NOMO-1 treated with dmso at 0.1 percent for 144 hours (cell line): ENCODE data around the gene C4orf36.
"Not testable (repeated sequence)": the region's sequence is repeated elsewhere in the genome, so short reads cannot be mapped to it uniquely, and the experiment has no call there.

Experiments
- DNase-seq: peaks from one replicate; lab custom pipeline; 2025; ENCODE audit not compliant: unreplicated experiment; lab: John Stamatoyannopoulos, UW

C4orf36 gene

DNA sequence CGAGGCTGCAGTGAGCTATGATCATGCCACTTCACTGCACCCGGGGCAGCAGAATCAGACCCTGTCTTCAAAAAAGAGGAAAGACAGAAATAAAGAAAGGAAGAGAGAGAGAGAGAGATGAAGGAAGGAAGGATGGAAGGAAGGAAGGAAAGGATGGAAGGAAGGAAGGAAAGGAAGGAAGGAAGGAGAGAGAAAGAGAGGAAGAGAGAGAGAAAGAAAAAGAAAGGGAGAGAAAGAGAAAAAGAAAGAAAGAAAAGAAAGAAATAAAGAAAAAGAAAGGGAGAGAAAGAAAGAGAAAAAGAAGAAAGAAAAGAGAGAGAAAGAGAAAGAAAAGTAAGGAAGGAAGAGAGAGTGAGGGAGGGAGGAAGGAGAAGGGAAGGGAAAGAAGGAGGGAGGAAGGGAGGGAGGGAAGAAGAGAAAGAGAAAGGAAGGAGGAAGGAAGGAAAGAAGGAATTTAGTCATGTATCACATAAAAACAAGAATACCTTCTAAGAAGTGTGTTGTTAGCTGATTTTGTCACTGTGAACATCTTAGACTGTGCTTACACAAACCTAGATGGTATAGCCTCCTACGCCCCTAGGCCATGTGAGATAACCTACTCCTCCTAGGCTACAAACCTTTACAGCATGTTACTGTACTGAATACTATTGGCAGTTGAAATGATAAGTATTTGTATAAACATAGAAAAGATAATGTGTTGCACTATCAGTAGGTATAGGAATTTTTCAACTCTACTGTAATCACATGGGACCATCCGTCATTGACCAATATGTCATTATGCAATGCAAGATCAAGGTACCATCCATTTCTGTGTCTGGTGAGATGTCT lies 25.2 kb upstream of the C4orf36 start:
- DNase-seq, result no peak

DNA sequence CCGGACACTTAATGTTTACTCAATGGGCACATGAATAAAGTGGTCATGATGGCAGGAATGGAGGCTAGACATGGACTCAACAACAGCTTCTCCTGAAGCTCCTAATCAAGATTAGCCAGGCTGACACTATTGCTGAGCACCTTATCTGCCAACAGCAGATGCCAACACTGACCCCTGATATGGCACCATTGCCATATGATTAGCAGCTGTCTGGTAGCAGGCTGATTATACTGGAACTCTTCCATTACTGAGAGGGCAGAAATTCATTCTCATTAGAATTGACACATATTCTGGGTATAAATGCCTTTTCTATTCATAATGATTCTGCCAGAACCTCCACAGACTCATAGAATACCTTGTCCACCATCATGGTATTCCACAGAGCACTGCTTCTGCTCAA lies 24.2 kb upstream of the C4orf36 start:
- no peak for DNase-seq

DNA sequence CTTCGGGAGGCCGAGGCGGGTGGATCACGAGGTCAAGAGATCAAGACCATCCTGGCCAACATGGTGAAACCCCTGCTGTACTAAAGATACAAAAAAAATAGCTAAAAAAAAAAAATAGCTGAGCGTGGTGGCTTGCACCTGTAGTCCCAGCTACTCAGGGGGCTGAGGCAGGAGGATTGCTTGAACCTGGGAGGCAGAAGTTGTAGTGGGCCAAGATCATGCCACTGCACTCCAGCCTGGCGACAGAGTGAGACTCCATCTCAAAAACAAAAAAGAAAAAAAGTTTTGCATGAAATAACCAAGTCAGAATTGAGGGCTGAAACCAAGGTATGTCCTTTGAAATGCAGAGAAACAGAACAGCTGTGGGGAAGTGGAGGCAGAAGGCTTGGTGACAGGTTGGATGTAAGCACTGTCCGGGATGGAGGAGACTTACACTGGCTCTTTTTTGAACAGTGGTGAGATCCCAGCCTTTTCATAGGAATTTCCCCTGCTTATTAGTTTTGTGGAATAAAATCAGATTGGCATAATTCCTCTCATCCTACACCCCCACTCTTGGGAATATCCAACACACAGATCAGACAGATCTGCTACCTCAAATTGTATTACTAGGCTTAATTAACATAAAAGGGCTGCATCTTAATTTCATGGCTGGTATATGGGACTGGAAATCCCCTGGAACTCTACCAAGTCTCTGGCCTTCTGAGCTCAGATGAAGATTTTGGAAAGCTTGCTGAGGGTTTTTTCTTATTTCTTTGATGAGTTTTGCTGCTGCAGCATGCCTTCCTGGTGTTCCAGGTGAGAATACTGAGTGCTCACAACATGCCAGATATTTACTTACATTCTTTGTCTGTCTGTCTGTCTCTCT lies 18.8 kb upstream of the C4orf36 start:
- no peak for DNase-seq

DNA sequence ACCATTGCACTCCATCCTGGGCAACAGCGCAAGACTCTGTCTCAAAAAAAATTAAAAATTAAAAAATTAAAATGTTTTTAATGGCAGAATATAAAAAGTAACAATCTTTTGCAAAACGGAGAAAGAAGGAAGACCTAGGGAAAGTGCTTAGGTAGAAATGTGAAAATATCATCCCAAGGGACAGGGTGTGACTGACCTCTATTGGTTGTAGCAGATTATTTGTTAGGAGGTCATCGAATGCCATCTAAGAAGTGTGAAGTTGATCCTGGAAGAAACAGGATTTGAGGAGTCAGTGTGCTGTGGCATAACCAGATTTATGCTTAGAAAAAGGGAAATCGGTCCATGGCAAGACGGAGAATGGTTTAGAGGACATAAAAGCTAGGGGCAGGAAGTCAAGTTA lies 18.1 kb upstream of the C4orf36 start:
- DNase-seq, result no peak

DNA sequence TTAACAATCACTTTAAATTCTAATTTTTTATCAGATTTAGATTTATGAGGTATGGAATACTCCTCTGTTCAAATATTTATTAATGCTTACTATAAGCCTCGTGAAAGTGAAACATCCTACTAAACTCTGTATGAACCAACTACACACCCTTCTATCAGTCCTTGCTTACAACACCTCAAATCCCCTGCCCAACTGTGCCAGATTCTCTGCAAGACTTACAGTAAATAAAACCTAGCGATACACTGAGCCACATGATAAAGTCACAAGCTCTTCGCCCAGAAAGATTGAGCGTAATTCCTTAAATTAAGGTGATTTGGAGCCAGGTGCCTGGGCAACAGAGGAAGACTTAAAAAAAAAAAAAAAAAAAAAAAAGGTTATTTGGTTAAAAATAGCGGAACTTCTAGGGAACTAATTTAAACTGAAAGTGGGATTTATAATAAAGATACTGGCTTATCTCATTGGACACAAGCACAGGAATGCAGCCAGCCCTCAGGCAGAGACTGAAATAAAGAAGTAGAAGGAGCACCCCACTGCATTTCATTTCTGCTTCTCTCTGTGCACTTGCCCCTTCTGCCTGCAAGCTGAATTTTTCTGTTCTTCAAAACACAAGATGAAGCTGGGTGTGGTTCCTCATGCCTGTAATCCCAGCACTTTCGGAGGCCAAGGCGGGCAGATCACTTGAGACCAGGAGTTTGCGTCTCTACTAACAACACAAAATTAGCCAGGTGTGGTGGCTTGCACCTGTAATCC lies 17.5 kb upstream of the C4orf36 start:
- DNase-seq, result peak; percentile 61

DNA sequence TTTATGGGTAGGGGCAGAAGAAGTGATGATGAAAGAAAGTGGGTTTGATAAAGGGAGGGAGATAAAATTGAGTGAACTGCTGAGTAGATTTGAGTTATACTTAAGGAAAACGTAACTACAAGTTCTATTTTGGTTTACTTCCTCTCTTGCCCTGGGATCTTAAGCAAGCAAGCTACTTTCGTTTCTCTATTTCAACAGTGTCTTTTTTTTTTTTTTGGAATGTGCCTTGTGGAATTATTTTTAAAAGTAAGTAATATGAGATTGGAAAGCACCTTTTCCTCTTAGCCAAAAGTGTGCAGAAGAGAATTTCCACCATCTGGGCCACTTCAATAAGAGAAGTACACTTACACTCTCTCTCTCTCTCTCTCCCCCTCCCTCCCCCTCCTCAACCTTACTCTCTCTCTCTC lies 16.0 kb upstream of the C4orf36 start:
- peak; percentile 72 for DNase-seq

DNA sequence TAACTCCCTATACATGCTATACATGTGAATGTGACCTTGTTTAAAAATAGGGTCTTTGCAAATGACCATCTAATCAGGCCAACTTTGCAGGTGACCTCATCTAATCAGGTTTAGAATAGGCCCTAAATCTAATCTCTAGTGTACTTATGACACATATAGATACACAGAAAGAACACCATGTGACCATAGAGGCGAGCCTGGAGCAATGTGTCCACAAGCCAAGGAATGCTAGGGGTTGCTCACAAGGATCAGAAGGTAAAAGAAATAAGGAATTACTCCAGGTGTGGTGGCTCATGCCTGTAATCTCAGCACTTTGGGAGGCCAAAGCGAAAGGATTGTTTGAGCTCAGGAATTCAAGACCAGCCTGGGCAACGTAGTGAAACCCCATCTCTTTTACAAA lies 9.6 kb upstream of the C4orf36 start:
- no peak for DNase-seq

DNA sequence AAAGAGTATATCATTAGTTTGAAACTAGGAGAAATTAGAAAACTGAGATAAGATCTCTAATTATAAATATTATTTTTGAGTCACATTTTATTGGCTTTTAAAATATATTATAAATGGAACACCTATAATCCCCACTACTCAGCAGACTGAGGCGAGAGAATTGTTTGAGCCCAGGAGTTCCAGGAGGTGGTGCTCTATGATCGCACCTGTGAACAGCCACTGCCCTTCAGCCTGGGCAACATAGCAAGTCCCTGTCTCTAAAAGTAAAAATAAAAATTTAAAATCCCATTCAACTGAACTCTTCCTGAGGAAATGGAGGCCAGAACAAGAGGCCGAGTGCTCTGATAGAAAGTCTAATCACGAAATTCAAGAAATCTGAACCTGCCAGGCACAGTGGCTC lies 6.3 kb upstream of the C4orf36 start:
- no peak for DNase-seq

DNA sequence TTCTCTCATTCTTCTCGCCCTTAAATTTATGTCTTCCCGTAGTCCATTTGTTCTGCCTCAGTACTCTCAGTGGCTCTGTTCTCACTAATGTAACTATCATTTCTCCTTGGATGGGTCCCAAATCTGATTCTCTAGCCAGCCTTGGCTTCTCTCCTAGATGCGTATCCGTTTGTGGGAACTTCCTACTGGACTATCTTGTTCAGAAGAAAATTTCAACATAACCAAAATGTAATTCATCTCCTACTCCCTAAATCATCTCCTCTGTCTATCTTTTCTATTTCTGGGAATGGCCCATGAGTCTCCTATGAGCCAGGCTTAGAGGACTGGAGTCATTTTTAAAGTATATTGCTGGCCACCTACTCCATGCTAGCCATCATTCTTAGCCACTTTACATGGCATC lies 4.4 kb upstream of the C4orf36 start:
- no peak for DNase-seq

DNA sequence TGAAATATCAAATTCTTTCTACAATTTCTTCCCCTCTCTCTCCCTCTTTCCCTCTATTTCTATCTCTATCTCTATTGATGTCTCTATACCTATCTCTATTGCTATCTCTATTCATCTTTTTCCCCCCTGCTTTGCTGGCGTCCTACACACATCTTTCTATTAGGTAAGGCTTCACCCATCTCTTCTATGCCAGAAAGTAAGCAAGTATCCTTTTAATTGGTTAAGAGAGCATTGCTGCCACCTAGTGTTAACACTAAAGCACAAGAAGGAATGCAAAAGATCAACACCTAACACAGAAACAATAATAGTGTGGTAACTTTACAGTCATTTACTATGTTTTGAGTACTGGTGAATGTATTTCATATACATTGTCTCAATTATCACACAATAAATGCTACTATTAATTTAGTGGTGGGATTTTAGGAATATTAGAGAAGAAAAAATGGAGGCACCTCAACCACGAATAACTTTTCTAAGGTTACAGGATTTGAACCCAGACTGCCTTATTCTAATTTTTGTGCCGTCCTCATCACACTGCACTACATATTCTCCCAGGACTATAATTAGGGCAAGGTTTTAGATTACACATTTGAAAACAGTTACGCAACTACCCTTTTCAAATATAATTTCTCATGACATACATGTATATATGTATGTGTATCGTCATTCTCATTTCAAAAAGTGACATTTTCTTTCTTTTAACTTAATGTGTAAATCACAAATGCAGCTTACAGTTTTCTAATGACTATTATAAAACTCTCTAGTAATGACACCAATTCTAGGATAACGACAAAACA lies 3.7 kb upstream of the C4orf36 start:
- peak; percentile 15 for DNase-seq

DNA sequence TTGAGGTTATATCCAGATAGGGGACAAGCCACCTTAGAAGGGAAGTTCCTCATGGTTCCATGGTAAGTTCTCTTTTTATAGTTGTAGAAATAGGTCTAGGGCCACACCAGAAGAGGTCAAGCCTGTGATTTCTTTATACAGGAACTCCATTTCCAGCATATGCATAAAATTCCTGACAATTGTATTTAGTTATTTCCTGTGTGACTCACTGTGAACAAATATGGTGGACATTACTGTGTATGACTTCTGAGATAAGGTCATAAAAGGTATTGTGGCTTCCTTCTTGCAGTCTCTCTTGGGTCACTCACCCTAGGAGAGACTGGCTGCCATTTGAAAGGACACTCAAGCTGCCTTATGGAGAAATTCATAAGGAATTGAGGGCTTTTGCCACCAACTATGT lies 2.2 kb upstream of the C4orf36 start:
- DNase-seq, result no peak

DNA sequence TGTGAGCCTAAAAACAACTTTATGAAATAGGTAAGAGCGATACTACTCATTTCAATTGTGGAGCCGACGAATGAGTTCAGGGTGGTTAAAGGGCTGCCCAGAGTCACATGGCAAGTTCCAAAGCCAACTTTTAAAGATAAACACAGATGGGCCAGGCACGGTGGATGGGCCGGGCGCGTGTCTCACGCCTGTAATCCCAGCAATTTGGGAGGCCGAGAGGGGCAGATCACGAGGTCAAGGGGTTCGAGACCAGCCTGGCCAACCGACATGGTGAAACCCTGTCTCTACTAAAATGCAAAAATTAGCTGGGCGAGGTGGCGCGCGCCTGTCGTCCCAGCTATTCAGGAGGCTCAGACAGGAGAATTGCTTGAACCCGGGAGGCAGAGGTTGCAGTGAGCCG lies 914 bp upstream of the C4orf36 start:
- no peak for DNase-seq

DNA sequence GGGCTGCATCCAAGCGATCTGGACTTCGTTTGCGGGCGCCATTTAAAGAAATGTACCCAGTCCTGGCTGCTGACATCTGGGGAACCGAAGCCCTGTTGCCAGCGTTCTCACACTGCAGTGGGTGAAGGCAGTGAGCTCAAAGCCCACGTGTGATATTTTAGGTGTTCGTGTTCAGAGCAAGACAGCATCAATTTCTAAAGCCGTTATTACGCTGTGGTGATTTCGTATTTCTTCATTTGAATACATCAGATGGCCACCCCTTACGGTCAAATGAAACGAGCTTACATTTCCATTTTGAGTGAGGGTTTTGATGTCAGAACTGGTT lies 376 bp upstream of the C4orf36 start:
- DNase-seq, result no peak

DNA sequence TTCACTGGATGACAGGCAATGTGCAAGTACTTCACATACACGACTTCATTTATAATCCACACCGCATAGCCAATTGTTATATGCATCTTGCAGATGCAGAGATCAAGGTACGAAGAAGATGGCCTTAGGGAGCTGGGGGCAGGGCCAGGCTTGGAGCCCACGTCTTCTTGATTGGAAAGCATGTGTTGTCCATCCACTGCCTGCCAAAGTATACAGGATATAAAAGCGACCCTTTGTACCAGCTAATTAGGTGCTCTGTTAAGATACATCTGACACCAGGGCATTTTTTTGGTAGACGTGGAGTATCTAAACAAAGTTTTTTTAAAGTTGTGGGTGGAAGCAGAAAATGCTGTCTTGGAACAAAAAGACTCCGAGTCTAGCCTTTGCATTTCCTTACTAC lies 1.4 kb downstream of the C4orf36 start:
- no peak for DNase-seq

DNA sequence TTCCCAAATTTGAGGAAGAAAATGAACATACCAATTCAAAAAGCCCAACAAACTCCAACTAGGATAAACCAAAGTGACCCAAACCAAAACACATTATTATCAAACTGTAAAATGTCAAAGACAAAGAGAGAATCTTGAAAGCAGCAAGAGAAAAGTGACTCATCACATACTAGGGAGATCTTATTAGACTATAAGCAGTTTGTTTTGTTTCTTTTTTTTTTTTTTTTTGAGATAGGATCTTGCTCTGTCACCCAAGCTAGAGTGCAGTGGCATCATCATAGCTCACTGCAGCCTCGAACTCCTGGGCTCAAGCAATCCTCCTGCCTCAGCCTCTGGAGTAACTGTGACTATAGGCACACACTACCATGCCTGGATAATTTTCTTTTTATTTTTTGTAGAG lies 12.6 kb downstream of the C4orf36 start:
- no peak for DNase-seq

DNA sequence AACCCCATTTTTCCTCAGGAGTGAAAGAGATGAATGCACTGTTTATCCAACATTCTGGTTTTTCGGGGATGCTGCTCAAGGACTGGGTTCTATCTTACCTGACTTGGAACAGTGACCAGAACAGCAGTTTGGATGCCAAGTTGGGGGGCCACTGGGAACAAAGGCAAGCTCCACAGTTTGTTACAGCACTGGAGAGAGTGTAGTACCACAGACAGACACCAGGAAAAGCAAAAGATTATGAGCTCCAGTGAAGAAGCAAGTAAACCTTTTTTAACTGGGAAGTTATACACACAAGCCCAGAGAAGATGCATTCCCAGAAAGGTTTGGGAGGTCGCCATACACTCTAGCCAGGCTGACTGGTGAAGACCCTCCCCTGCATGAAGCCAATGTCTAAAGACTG lies 13.6 kb downstream of the C4orf36 start:
- DNase-seq, result no peak

DNA sequence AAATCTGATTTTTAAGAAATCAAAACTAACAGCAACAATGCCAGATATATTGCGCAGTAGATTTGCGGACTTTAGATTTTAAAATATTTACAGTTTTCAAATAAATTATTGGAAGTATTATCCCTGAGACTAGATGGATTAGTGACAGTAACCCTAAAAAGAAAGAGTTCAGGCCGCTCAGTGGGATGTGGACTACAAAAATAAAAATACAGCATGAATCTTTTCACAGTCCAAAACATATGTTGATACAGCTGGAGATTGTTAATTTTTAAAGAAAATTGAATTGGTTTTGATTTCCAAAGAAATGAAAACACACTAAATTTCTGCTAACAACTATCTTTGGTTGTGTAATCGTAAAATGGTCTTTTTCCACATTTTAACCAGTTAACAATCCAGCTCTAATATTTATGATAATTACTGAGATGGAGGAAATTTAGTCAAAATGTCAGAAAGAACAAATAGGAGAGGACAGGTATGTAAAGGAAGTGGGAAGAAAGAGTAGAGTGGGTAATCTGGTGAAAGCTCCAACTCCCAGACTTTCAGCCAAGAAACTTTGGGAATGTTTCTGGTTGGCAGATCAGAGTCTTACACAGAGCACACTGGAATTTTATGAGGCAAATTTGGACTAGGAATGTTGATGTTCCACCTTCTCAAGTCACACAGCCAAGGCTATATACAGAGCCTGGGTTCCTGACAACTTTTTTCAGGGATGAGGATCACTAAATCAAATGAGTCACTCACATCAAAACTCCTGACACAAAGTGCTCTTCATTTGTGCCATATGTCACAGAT lies 15.1 kb downstream of the C4orf36 start:
- no peak for DNase-seq

DNA sequence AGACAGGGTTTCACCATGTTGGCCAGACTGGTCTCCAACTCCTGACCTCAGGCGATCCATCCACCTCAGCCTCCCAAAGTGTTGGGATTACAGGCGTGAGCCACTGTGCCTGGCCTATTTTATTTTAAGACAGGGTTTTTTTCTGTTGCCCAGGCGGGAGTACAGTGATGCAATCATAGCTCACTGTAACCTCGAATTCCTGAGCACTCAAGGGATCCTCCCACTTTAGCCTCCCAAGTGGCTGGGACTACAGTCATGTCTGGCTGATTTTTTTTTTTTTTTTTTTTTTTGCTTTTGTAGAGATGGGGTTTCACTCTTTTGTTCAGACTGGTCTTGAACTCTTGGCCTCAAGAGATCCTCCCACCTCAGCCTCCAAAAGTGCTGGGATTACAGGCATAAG lies 16.8 kb downstream of the C4orf36 start:
- not testable (repeated sequence) for DNase-seq

DNA sequence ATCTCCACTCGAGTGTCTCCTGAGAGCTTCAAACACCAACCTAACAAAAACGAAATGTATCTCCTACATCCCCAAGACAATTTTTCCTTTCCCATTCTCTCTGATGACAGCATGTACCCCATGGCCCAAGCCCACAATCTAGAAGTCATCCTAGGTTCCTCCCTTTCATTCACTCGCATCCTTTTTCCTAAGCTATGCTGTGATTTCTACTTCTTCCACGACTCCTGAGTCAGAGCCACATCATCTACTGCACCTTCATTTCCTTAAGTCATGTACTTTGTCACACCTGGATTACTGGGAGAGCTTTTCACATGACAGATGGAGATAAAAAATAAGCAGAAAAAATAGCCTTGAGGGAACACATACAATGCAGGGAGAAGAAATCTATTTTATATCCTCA lies 20.1 kb downstream of the C4orf36 start:
- no peak for DNase-seq

DNA sequence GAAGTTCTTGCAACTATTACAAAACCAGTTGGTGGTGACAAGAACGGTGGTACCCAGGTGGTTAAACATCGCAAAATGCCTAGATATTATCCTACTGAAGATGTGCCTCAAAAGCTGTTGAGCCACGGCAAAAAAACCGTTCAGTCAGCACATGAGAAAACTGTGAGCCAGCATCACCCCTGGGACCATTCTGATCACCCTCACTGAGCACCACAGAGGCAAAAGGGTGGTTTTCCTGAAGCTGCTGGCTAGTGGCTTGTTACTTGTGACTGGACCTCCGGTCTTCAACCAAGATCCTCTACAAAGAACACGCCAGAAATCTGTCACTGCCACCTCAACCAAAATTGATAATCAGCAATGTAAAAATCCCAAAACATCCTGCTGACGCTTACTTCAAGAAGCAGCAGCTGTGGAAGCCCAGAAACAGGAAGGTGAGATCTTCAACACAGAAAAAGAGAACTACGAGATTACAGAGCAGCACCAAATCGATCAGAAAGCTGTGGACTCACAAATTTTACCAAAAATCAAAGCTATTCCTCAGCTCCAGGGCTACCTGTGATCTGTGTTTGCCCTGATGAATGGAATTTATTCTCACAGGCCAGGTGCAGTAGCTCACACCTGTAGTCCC lies 21.7 kb downstream of the C4orf36 start:
- no peak for DNase-seq
